Measurements from ENCODE around the gene TNS3. TPM values are rescaled to one million over a fixed set of nuclear protein-coding genes. Genes with fewer than 3 reads are reported as not detected.
"Not testable (repeated sequence)": the region's sequence is repeated elsewhere in the genome, so short reads cannot be mapped to it uniquely, and the experiment has no call there.

TNS3 gene
- total RNA-seq, 2 experiments from 2014 or later: not detected

- Mint-ChIP-seq H3K27me3 (no peaks in the 10 kb centered on the region), H3K4me3 (no peak overlapping the region), H3K4me1 (no peaks in the 10 kb centered on the region), H3K9me3 (no peaks in the 10 kb centered on the region), H3K36me3 (ENCODE audit: low read depth) (no peaks in the 10 kb centered on the region), H3K27ac (no peak overlapping the region)
- DNase-seq: no peak
- ChIA-PET CTCF (no interaction called here), POLR2A (no interaction called here)
Measured at GRCh38 chr7:47451851-47452205, 130.1 kb downstream of the TNS3 start.

- POLR2A ChIA-PET: no interaction called here
- H3K27me3 Mint-ChIP-seq: no peaks in the 10 kb centered on the region
- no peaks in the 10 kb centered on the region for H3K4me1 Mint-ChIP-seq
- no peaks in the 10 kb centered on the region for H3K9me3 Mint-ChIP-seq
- no peak for DNase-seq
- H3K4me3 Mint-ChIP-seq: no peak overlapping the region
- no peaks in the 10 kb centered on the region for H3K36me3 Mint-ChIP-seq (ENCODE audit: low read depth)
- H3K27ac Mint-ChIP-seq: no peak overlapping the region
- CTCF ChIA-PET: no interaction called here
Measured at GRCh38 chr7:47449810-47450590, 131.9 kb downstream of the TNS3 start.

GRCh38 chr7:47448971-47449370, 132.9 kb downstream of the TNS3 start:
- Mint-ChIP-seq H3K4me3 (no peak overlapping the region), H3K9me3 (no peaks in the 10 kb centered on the region), H3K36me3 (ENCODE audit: low read depth) (no peaks in the 10 kb centered on the region), H3K4me1 (no peaks in the 10 kb centered on the region), H3K27ac (no peak overlapping the region), H3K27me3 (no peaks in the 10 kb centered on the region)
- DNase-seq: no peak
- ChIA-PET CTCF (no interaction called here), POLR2A (no interaction called here)

- POLR2A ChIA-PET: no interaction called here
- H3K4me3 Mint-ChIP-seq: no peak overlapping the region
Measured at GRCh38 chr7:47447621-47448349, 134.1 kb downstream of the TNS3 start.

GRCh38 chr7:47446871-47447466, 134.9 kb downstream of the TNS3 start:
- Mint-ChIP-seq H3K4me3 (no peak overlapping the region), H3K36me3 (ENCODE audit: low read depth) (no peaks in the 10 kb centered on the region), H3K4me1 (no peaks in the 10 kb centered on the region), H3K27ac (no peak overlapping the region), H3K27me3 (no peaks in the 10 kb centered on the region), H3K9me3 (no peaks in the 10 kb centered on the region)
- POLR2A ChIA-PET: no interaction called here
- CTCF ChIA-PET: no interaction called here
- DNase-seq: no peak

More at GRCh38 chr7:47447621-47448349, 134.1 kb downstream of the TNS3 start:
- Mint-ChIP-seq H3K27ac (no peak overlapping the region), H3K27me3 (no peaks in the 10 kb centered on the region), H3K9me3 (no peaks in the 10 kb centered on the region), H3K36me3 (ENCODE audit: low read depth) (no peaks in the 10 kb centered on the region), H3K4me1 (no peaks in the 10 kb centered on the region)
- CTCF ChIA-PET: no interaction called here
- DNase-seq: no peak

GRCh38 chr7:47444376-47445098, 137.4 kb downstream of the TNS3 start:
- ChIA-PET POLR2A (no interaction called here), CTCF (no interaction called here)
- Mint-ChIP-seq H3K4me3 (no peak overlapping the region), H3K4me1 (no peaks in the 10 kb centered on the region), H3K36me3 (ENCODE audit: low read depth) (no peaks in the 10 kb centered on the region), H3K27me3 (no peaks in the 10 kb centered on the region), H3K27ac (no peak overlapping the region), H3K9me3 (no peaks in the 10 kb centered on the region)
- DNase-seq: no peak

- H3K27me3 Mint-ChIP-seq: no peaks in the 10 kb centered on the region
- POLR2A ChIA-PET: no interaction called here
- H3K4me1 Mint-ChIP-seq: no peaks in the 10 kb centered on the region
- H3K36me3 Mint-ChIP-seq (ENCODE audit: low read depth): no peaks in the 10 kb centered on the region
- H3K4me3 Mint-ChIP-seq: no peak overlapping the region
- H3K27ac Mint-ChIP-seq: no peak overlapping the region
- CTCF ChIA-PET: no interaction called here
- DNase-seq: no peak
- no peaks in the 10 kb centered on the region for H3K9me3 Mint-ChIP-seq
Measured at GRCh38 chr7:47443049-47443448, 138.9 kb downstream of the TNS3 start.

- Mint-ChIP-seq H3K4me1 (no peaks in the 10 kb centered on the region), H3K9me3 (no peaks in the 10 kb centered on the region), H3K27ac (no peak overlapping the region), H3K27me3 (no peaks in the 10 kb centered on the region), H3K4me3 (no peak overlapping the region), H3K36me3 (ENCODE audit: low read depth) (no peaks in the 10 kb centered on the region)
- ChIA-PET CTCF (no interaction called here), POLR2A (no interaction called here)
- no peak for DNase-seq
Measured at GRCh38 chr7:47442605-47442865, 139.4 kb downstream of the TNS3 start.

GRCh38 chr7:47441796-47442604, 139.9 kb downstream of the TNS3 start:
- no peaks in the 10 kb centered on the region for H3K36me3 Mint-ChIP-seq (ENCODE audit: low read depth)
- H3K27ac Mint-ChIP-seq: no peak overlapping the region
- no peak overlapping the region for H3K4me3 Mint-ChIP-seq
- H3K9me3 Mint-ChIP-seq: no peaks in the 10 kb centered on the region
- no peak for DNase-seq
- POLR2A ChIA-PET: no interaction called here
- CTCF ChIA-PET: no interaction called here
- H3K4me1 Mint-ChIP-seq: no peaks in the 10 kb centered on the region
- H3K27me3 Mint-ChIP-seq: no peaks in the 10 kb centered on the region

GRCh38 chr7:47441048-47441447, 140.9 kb downstream of the TNS3 start:
- CTCF ChIA-PET; H3K36me3 Mint-ChIP-seq (ENCODE audit: low read depth); H3K27me3 Mint-ChIP-seq; H3K9me3 Mint-ChIP-seq; H3K27ac Mint-ChIP-seq; H3K4me1 Mint-ChIP-seq; POLR2A ChIA-PET; DNase-seq; H3K4me3 Mint-ChIP-seq: not testable (repeated sequence)

- no peak for DNase-seq
- H3K4me1 Mint-ChIP-seq: no peaks in the 10 kb centered on the region
Measured at GRCh38 chr7:47440320-47440719, 141.6 kb downstream of the TNS3 start.

GRCh38 chr7:47439181-47439667, 142.7 kb downstream of the TNS3 start:
- no peak overlapping the region for H3K4me3 Mint-ChIP-seq
- no peaks in the 10 kb centered on the region for H3K9me3 Mint-ChIP-seq
- no peak overlapping the region for H3K27ac Mint-ChIP-seq
- no peaks in the 10 kb centered on the region for H3K36me3 Mint-ChIP-seq (ENCODE audit: low read depth)
- H3K4me1 Mint-ChIP-seq: no peaks in the 10 kb centered on the region
- no peaks in the 10 kb centered on the region for H3K27me3 Mint-ChIP-seq
- no peak for DNase-seq
- ChIA-PET POLR2A (no interaction called here), CTCF (no interaction called here)

More at GRCh38 chr7:47440320-47440719, 141.6 kb downstream of the TNS3 start:
- POLR2A ChIA-PET: no interaction called here
- Mint-ChIP-seq H3K27me3 (no peaks in the 10 kb centered on the region), H3K4me3 (no peak overlapping the region), H3K9me3 (no peaks in the 10 kb centered on the region), H3K27ac (no peak overlapping the region), H3K36me3 (ENCODE audit: low read depth) (no peaks in the 10 kb centered on the region)
- CTCF ChIA-PET: no interaction called here

All from activated CD4-positive, alpha-beta T cell treated with anti-CD3 and anti-CD28 coated beads, Interleukin-2, amount 10 ng/mL, durations not matched to agents 7 days and 5 days (primary cell).